GM12875 (cell line): ENCODE data around the gene MRPL50.

Source experiments
- H3K4me3 ChIP-seq: one replicate; pipeline ENCODE4 v1.5.1; 2011; ENCODE audit warnings: low read depth, low read length, control low read depth
- TF ChIP-seq, protein P1 (sequence below): IDR thresholded peaks from 2 replicates; pipeline ENCODE4 v1.5.1; 2011; ENCODE audit warnings: low read depth, mild to moderate bottlenecking, control low read depth, inconsistent platforms, low read length, moderate library complexity, borderline replicate concordance; ENCODE audit not compliant: insufficient read depth

The MRPL50 gene

DNA sequence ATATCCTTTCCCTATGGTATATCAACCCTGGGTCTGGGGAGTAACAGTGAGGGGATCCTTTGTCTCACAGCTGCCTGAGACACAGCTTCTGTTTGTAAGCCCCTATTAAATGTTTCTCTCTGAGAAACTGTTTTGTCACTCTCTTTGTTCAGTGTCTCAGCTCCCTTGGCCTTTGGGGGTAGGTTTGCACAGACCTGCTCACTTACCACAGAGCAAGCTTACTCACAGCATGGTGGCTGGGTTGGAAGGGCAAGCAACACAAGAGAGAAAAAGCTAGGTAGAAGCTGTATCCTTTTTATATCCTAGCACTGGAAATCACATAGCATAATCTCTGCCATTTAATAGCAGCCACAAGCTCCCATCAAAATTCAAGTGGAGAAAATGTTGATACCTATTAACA, 18.1 kb downstream of the MRPL50 start:
- no peak overlapping the region for H3K4me3 ChIP-seq
- TF ChIP-seq, protein P1, sequence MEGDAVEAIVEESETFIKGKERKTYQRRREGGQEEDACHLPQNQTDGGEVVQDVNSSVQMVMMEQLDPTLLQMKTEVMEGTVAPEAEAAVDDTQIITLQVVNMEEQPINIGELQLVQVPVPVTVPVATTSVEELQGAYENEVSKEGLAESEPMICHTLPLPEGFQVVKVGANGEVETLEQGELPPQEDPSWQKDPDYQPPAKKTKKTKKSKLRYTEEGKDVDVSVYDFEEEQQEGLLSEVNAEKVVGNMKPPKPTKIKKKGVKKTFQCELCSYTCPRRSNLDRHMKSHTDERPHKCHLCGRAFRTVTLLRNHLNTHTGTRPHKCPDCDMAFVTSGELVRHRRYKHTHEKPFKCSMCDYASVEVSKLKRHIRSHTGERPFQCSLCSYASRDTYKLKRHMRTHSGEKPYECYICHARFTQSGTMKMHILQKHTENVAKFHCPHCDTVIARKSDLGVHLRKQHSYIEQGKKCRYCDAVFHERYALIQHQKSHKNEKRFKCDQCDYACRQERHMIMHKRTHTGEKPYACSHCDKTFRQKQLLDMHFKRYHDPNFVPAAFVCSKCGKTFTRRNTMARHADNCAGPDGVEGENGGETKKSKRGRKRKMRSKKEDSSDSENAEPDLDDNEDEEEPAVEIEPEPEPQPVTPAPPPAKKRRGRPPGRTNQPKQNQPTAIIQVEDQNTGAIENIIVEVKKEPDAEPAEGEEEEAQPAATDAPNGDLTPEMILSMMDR: no peak

GRCh38 chr9:101376111-101376848, 22.1 kb downstream of the MRPL50 start:
- TF ChIP-seq, protein P1: no peak
- no peak overlapping the region for H3K4me3 ChIP-seq

- H3K4me3 ChIP-seq: no peak overlapping the region
- TF ChIP-seq, protein P1: no peak
These were observed 22.9 kb downstream of the MRPL50 start for GRCh38 chr9:101375546-101375945.

- TF ChIP-seq, protein P1: no peak
- no peak overlapping the region for H3K4me3 ChIP-seq
These were observed 25.9 kb downstream of the MRPL50 start for GRCh38 chr9:101372327-101373118.

GRCh38 chr9:101371813-101372212, 26.6 kb downstream of the MRPL50 start:
- TF ChIP-seq, protein P1: no peak
- H3K4me3 ChIP-seq: no peak overlapping the region

- TF ChIP-seq, protein P1: no peak
- H3K4me3 ChIP-seq: no peak overlapping the region
These were observed 28.4 kb downstream of the MRPL50 start for GRCh38 chr9:101369884-101370531.
